Duodenal mucosa (tissue), 2 donors: ENCODE data around the gene FA2H.
"Not testable (repeated sequence)": the region's sequence is repeated elsewhere in the genome, so short reads cannot be mapped to it uniquely, and the experiment has no call there.

Source experiments
- H3K27ac ChIP-seq: one replicate; pipeline ENCODE4 v1.7.0; 2013; ENCODE audit warnings: low read depth, low read length
- H3K27me3 ChIP-seq, 2 donors: one replicate each; pipeline ENCODE4 v1.7.0; 2013; ENCODE audit warnings: low read length in 2 of 2, control low read depth in 1 of 2; ENCODE audit not compliant: insufficient read depth in 2 of 2, control insufficient read depth in 1 of 2
- H3K36me3 ChIP-seq, 2 donors: one replicate each; pipeline ENCODE4 v1.7.0; 2013; ENCODE audit warnings: low read length in 2 of 2, control low read depth in 1 of 2; ENCODE audit not compliant: insufficient read depth in 2 of 2, control insufficient read depth in 1 of 2
- H3K4me1 ChIP-seq, 2 donors: one replicate each; pipeline ENCODE4 v1.7.0; 2013; ENCODE audit warnings: low read length in 2 of 2, control low read depth in 1 of 2; ENCODE audit not compliant: insufficient read depth in 2 of 2, control insufficient read depth in 1 of 2
- H3K4me3 ChIP-seq, 2 donors: one replicate each; pipeline ENCODE4 v1.7.0; 2013; ENCODE audit warnings: low read length in 2 of 2, low read depth in 1 of 2
- H3K9ac ChIP-seq, 2 donors: one replicate each; pipeline ENCODE4 v1.7.0; 2013; ENCODE audit warnings: low read length in 2 of 2, low read depth in 1 of 2
- H3K9me3 ChIP-seq, 2 donors: one replicate each; pipeline ENCODE4 v1.7.0; 2013; ENCODE audit warnings: low read length in 2 of 2, control low read depth in 1 of 2; ENCODE audit not compliant: control insufficient read depth in 1 of 2

Gene FA2H, protein sequence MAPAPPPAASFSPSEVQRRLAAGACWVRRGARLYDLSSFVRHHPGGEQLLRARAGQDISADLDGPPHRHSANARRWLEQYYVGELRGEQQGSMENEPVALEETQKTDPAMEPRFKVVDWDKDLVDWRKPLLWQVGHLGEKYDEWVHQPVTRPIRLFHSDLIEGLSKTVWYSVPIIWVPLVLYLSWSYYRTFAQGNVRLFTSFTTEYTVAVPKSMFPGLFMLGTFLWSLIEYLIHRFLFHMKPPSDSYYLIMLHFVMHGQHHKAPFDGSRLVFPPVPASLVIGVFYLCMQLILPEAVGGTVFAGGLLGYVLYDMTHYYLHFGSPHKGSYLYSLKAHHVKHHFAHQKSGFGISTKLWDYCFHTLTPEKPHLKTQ

DNA sequence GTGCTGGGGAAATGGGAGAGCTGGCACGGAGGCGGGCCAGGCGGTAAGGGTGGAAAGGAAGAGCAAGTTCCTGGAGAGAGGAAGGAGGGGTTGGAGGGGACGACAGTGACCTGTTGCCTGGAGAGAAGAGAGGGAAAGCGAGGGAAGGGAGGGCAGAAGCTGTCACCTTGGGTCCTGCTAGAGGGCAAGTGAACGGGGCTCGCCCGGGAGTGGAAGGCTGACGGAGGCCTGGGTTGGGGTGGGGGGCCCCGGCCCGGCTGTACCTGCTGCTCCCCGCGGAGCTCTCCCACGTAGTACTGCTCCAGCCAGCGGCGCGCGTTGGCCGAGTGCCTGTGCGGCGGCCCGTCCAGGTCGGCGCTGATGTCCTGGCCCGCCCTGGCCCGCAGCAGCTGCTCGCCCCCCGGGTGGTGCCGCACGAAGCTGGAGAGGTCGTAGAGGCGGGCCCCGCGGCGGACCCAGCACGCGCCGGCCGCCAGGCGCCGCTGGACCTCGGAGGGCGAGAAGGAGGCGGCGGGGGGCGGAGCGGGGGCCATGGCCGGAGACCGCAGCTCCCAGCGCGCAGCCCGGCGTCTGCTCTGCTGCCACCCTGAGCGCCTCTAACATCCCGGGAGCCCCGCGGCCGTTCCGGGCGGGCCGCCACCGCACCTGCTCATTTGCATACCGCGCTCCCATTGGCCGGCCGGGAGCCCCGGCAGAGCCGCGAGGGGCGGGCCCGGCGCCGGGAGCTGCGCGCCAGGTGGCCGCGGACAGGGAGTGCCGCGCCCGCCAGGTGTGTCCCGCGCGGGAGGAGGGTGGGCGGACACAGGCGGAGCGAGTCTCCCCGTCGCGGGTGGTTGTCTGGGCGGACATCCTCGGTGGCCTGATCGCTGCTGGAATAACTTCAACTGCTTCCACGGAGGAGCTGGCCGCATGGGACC is at the start of gene FA2H:
Gene FA2H (minus strand): TSS at position 598 of the 917 bp plus-strand sequence. CDS start 65 bp downstream, at position 533.
- H3K9ac ChIP-seq, result peak within 1 kb of the TSS; percentile 61 to 64
- H3K36me3 ChIP-seq, result no peaks in the 10 kb centered on the region
- no peaks in the 10 kb centered on the region for H3K9me3 ChIP-seq
- peak within 1 kb of the TSS; percentile 48 for H3K27ac ChIP-seq
- H3K27me3 ChIP-seq, result peaks cover 0 to 5% of the 10 kb centered on the region in 2 donors
- H3K4me3 ChIP-seq, result peak within 1 kb of the TSS; percentile 57 to 73
- peaks cover 0 to 14% of the 10 kb centered on the region in 2 donors for H3K4me1 ChIP-seq

DNA sequence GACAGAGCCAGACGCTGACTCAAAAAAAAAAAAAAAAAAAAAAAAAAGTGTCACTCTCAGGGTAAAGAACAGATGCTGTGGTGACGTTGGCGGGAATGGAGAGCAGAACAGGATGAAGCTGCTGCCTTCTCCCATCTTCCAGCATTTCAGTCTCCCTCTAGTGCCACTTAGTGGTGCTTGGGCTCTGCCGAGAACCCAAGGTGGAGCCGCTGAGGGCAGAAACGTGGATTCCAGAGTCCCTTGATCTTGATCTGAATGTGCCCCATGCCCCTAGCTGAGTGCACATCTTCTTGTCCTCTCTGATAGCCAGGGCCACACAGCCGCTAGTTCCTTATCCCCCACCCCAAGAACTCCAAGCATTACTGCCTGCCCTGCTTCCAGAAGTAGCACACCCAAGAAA is 43.2 kb upstream of the FA2H start:
- Histone ChIP-seq H3K27ac (no peak overlapping the region), H3K4me3 (no peak overlapping the region), H3K4me1 (peaks cover 0 to 6% of the 10 kb centered on the region in 2 donors), H3K36me3 (no peaks in the 10 kb centered on the region), H3K9me3 (no peaks in the 10 kb centered on the region), H3K9ac (no peak overlapping the region), H3K27me3 (no peaks in the 10 kb centered on the region)

DNA sequence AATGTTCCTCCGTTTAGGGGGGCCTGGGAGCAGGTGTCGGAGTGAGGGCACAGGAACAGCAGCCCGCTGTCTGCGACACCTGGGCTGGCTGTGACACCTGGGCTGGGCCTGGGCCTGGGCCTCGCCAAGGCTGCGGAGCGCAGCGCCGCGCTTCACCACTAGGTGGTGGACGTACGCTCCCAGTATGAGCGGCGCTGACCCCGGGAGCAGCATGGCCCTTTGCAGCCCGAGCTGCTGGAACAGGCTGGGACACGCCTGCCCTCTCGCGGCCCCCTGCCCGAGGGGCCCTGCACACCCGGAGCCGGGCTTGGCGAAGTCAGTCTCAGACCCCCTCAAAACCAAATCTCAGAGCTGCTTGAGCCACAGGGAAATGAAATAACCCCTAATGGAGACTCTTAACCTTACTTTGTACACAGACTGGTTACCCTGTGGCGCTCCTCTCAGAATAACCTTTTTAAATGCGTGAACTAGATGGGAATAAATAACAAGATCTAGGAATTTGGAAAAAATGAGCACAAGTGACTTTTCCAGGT is 38.6 kb upstream of the FA2H start:
- H3K4me3 ChIP-seq, result peak overlapping the region in 1 of 2 donors; percentile 28
- no peaks in the 10 kb centered on the region for H3K36me3 ChIP-seq
- no peaks in the 10 kb centered on the region for H3K27me3 ChIP-seq
- H3K9me3 ChIP-seq, result no peaks in the 10 kb centered on the region
- peaks cover 0 to 6% of the 10 kb centered on the region in 2 donors for H3K4me1 ChIP-seq
- H3K27ac ChIP-seq, result no peak overlapping the region
- H3K9ac ChIP-seq, result no peak overlapping the region

DNA sequence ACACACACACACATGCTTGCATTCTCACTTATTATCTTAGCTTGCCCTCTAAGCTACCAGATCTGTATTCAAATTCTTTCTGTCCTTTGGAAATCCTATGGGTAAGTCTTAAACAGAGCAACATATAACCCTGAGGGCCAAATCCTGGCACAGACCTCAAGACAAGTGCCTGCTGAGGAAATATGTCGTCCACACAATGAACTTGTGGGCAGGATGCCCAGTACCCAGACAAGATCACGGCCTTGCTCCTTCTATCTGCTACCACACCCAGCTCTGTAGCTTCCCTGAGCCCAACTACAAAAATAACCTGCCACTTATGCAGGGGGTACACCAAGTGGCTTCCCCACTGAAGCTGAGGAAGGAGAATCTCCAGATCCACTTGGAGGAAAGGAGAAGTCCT is 37.3 kb upstream of the FA2H start:
- Histone ChIP-seq H3K27ac (no peak overlapping the region), H3K9me3 (no peaks in the 10 kb centered on the region), H3K4me3 (no peak overlapping the region), H3K36me3 (no peaks in the 10 kb centered on the region), H3K27me3 (no peaks in the 10 kb centered on the region), H3K9ac (no peak overlapping the region), H3K4me1 (peaks cover 0 to 6% of the 10 kb centered on the region in 2 donors)

DNA sequence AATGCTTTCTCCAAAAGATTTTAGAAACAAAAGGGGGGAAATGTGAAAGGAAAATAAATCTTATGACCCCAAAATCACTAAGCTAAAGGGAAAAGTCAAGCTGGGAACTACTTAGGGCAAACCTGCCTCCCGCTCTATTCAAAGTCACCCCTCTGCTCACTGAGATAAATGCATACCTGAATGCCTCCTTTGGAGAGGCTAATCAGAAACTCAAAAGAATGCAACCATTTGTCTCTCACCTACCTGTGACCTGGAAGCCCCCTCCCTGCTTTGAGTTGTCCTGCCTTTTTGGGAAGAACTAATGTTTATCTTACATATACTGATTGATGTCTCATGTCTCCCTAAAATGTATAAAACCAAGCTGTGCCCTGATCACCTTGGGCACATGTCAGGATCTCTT is 36.6 kb upstream of the FA2H start:
- not testable (repeated sequence) for H3K9ac ChIP-seq, H3K36me3 ChIP-seq, H3K27ac ChIP-seq, H3K4me1 ChIP-seq, H3K27me3 ChIP-seq, H3K9me3 ChIP-seq, H3K4me3 ChIP-seq

DNA sequence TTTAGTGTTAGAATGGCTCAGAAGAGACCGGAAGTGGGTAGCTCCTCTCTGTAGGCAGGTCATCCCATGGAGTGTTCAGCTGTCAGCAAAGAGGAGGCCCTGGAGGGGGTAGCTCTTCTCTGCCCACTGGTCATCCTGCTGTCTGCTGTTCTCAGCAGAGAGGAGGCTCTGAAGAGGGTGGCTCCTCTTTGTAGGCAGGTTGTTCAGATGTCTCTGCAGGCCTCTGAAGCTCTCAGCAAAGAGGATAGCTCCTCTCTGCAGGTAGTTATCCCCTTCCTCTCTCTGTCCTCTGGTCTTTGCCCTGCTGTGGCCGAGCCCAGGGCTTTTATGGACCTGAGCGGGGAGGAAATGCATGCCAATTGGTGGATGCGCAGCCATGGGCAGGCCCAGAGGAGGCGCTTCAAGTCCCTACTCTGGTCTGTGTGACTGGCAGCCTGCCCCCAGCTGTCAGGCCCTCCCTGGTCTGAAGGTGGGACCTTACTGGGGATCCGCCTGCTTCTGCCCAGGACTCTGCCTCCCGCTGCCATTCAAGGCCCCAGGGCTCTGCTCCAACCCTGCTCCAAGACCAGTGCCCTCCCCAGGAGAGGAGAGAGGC is 32.5 kb upstream of the FA2H start:
- Histone ChIP-seq H3K4me3 (no peak overlapping the region), H3K27me3 (no peaks in the 10 kb centered on the region), H3K36me3 (no peaks in the 10 kb centered on the region), H3K4me1 (no peaks in the 10 kb centered on the region), H3K9ac (no peak overlapping the region), H3K27ac (no peak overlapping the region), H3K9me3 (no peaks in the 10 kb centered on the region)

DNA sequence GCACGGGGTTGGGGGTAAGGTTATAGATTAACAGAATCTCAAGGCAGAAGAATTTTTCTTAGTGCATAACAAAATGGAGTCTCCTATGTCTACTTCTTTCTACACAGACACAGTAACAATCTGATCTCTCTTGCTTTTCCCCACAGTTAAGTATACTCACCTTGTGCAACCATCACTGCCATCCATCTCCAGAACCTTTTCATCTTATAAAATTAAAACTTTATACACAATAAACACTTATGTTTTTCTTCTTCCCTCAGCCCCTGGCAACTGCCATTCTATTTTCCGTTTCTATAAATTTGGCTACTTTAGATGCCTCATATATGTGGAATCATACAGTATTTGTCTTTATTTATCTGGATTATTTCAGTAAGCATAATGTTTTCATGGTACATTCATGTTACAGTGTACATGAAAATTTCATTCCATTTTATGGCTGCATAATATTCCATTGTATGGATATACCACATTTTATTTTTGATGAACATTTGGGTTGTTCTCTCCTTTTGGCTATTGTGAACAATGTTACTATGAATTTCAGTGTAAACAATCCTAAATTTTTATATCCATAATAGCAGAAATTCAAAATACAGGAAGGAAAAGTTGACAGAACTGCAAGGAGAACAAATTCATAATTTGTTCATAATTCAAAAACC is 25.7 kb upstream of the FA2H start:
- Histone ChIP-seq H3K9me3 (peaks cover 3 to 5% of the 10 kb centered on the region in 2 donors), H3K4me3 (no peak overlapping the region), H3K27me3 (no peaks in the 10 kb centered on the region), H3K27ac (no peak overlapping the region), H3K9ac (no peak overlapping the region), H3K36me3 (no peaks in the 10 kb centered on the region), H3K4me1 (no peaks in the 10 kb centered on the region)

DNA sequence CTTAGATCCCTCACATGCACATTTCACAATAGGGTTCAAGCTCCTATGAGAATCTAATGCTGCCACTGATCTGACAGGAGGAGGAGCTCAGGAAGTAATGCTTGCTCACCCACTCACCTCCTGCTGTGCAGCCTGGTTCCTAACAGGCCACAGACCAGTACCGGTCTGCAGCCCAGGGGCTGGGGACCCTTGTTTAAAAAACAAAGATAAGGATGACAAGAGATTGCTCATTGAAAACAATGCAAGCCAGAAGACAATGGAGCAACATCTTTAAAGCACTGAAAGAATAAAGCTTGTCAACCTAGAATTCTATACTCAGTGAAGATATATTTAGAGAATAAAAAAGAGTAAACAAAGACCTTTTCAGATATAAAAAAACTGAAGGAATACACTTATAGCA is 22.8 kb upstream of the FA2H start:
- H3K9me3 ChIP-seq, result peaks cover 3 to 5% of the 10 kb centered on the region in 2 donors
- no peak overlapping the region for H3K27ac ChIP-seq
- no peaks in the 10 kb centered on the region for H3K36me3 ChIP-seq
- no peak overlapping the region for H3K9ac ChIP-seq
- H3K4me3 ChIP-seq, result no peak overlapping the region
- H3K4me1 ChIP-seq, result no peaks in the 10 kb centered on the region
- peaks cover 0 to 4% of the 10 kb centered on the region in 2 donors for H3K27me3 ChIP-seq

DNA sequence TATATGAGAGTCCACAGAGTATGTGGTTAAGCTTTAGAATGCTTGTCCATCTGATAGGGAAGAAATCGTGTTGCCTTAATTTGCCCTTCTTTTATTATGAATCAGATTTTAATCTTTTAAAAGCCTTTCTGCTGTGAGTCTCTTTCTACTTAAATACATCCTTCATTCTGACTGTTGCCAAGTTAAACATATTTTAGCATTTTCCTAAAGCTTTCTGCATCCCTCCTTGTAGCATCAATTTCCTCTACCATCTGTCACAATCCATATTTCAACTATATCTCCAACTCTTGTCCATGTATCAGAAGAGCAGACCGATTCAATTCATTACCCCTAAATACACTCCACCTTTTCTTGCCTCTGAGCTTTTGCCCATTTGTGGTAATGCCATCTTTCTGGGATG is 20.5 kb upstream of the FA2H start:
- Histone ChIP-seq H3K36me3 (no peaks in the 10 kb centered on the region), H3K4me3 (no peak overlapping the region), H3K4me1 (no peaks in the 10 kb centered on the region), H3K27ac (no peak overlapping the region), H3K27me3 (peaks cover 0 to 4% of the 10 kb centered on the region in 2 donors), H3K9me3 (no peaks in the 10 kb centered on the region), H3K9ac (no peak overlapping the region)
